ENCODE results near the gene STXBP1. TPM values are rescaled to one million over a fixed set of nuclear protein-coding genes. Genes with fewer than 3 reads are reported as not detected.
A peak's percentile ranks its signal among the peaks of the same experiment; 100 is the strongest.

STXBP1 gene
- total RNA-seq, 1 experiment from 2014 or later, result 40.4 TPM

GRCh38 chr9:127734247-127734746 is 122.2 kb downstream of the STXBP1 start:
- DNase-seq (ENCODE audit: low read depth), result no peak

- DNase-seq (ENCODE audit: low read depth), result peak; percentile 93
These were observed 122.9 kb downstream of the STXBP1 start, which contains the start of gene TOR2A for GRCh38 chr9:127734747-127735529. TSS of gene TOR2A (minus strand) at chr9:127735294. CDS start at chr9:127735270, 24 bp downstream.

GRCh38 chr9:127735530-127736185 is 123.6 kb downstream of the STXBP1 start:
- DNase-seq (ENCODE audit: low read depth), result no peak

GRCh38 chr9:127738666-127739065 is 126.6 kb downstream of the STXBP1 start:
- DNase-seq (ENCODE audit: low read depth), result no peak

- DNase-seq (ENCODE audit: low read depth), result no peak
These were observed 127.7 kb downstream of the STXBP1 start for GRCh38 chr9:127739614-127740330.

GRCh38 chr9:127741831-127742434 is 129.9 kb downstream of the STXBP1 start:
- no peak for DNase-seq (ENCODE audit: low read depth)

Other genes with a start within 250 kb of the STXBP1 start
- gene SLC2A8, start 215.1 kb upstream of the STXBP1 start, total RNA-seq (2014; rRNA removed), result 10.5 and 13.9 TPM in 2 replicates
- 8.4 and 9.6 TPM in 2 replicates for gene ZNF79, start 187.9 kb upstream of the STXBP1 start, total RNA-seq (2014; rRNA removed)
- gene RPL12, start 160.9 kb upstream of the STXBP1 start, total RNA-seq (2014; rRNA removed), result 2,134 and 2,339 TPM in 2 replicates
- gene LRSAM1, start 160.8 kb upstream of the STXBP1 start, total RNA-seq (2014; rRNA removed), result 7.4 and 7.9 TPM in 2 replicates
- gene CFAP157, start 94.7 kb downstream of the STXBP1 start, total RNA-seq (2014; rRNA removed), result not detected in 2 replicates
- 23.9 and 28.8 TPM in 2 replicates for gene PTRH1, start 103.4 kb downstream of the STXBP1 start, total RNA-seq (2014; rRNA removed)
- not detected in 2 replicates for gene TTC16, start 103.8 kb downstream of the STXBP1 start, total RNA-seq (2014; rRNA removed)
- 10.4 and 10.5 TPM in 2 replicates for gene TOR2A, start 123.0 kb downstream of the STXBP1 start, total RNA-seq (2014; rRNA removed)
- not detected in 2 replicates for gene SH2D3C, start 166.4 kb downstream of the STXBP1 start, total RNA-seq (2014; rRNA removed)
- 36.6 and 37.0 TPM in 2 replicates for gene CDK9, start 173.8 kb downstream of the STXBP1 start, total RNA-seq (2014; rRNA removed)
- gene FPGS, start 190.6 kb downstream of the STXBP1 start, total RNA-seq (2014; rRNA removed), result 94.1 and 104 TPM in 2 replicates
- gene ENG, start 242.4 kb downstream of the STXBP1 start, total RNA-seq (2014; rRNA removed), result 47.5 and 48.3 TPM in 2 replicates

Data from LHCN-M2 (cell line).